ENCODE measurements around the gene PPP2R5E. TPM values are rescaled to one million over a fixed set of nuclear protein-coding genes. Genes with fewer than 3 reads are reported as not detected.

PPP2R5E gene
- total RNA-seq, 1 donor from 2014 or later: 55.3 TPM

DNA sequence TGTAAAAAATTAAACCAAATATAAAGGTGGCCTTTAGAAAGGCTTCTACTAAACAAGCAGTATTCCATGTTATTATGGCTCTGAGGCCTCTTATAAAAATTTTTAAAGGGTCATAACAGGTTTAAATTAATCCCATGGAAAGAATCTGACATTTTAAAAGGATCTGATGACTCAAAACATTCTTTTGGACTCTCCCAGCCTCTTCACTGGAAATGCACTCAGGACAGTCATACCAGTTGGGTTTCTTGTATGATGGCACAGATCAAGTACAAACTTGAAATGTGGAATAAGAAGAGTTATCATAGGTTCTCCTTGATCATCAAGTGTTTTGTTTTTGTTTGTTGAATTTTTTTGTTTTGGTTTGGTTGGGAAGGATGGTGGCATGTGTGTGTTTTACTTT is 50.8 kb downstream of the PPP2R5E start:
- no peak for DNase-seq (ENCODE audit: low spot score, unreplicated experiment)
- H3K4me3 Mint-ChIP-seq (ENCODE audit: low read depth): no peak overlapping the region
- H3K27ac Mint-ChIP-seq: no peak overlapping the region
- H3K9me3 Mint-ChIP-seq (ENCODE audit: low read depth): no peaks in the 10 kb centered on the region
- peaks cover 4% of the 10 kb centered on the region for H3K36me3 Mint-ChIP-seq (ENCODE audit: insufficient read depth)
- H3K4me1 Mint-ChIP-seq (ENCODE audit: low read depth): peaks cover 23% of the 10 kb centered on the region
- TF ChIP-seq, protein P1, sequence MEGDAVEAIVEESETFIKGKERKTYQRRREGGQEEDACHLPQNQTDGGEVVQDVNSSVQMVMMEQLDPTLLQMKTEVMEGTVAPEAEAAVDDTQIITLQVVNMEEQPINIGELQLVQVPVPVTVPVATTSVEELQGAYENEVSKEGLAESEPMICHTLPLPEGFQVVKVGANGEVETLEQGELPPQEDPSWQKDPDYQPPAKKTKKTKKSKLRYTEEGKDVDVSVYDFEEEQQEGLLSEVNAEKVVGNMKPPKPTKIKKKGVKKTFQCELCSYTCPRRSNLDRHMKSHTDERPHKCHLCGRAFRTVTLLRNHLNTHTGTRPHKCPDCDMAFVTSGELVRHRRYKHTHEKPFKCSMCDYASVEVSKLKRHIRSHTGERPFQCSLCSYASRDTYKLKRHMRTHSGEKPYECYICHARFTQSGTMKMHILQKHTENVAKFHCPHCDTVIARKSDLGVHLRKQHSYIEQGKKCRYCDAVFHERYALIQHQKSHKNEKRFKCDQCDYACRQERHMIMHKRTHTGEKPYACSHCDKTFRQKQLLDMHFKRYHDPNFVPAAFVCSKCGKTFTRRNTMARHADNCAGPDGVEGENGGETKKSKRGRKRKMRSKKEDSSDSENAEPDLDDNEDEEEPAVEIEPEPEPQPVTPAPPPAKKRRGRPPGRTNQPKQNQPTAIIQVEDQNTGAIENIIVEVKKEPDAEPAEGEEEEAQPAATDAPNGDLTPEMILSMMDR (IDR thresholded peaks at IDR 0.05; ENCODE audit: unreplicated experiment): no peak
- H3K27me3 Mint-ChIP-seq: no peaks in the 10 kb centered on the region

DNA sequence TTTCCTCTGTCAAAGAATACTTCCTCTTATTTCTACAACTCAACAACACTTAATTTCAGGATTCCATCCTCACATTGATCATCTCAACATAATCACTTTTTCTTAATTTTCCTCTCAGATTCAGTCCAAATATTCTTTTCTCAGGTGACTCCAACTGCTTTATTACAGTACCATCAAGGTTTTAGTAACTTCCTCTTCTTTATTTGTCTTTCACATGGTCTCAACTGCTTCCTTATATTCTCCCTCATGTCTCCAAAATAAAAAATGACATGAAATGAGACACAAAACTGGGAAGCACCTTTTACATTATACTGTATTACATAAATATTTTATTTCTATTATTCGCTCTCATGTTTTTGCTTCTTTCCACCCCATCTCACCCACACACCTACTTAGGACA is 55.5 kb downstream of the PPP2R5E start:
- H3K4me3 Mint-ChIP-seq (ENCODE audit: low read depth): no peak overlapping the region
- no peaks in the 10 kb centered on the region for H3K27me3 Mint-ChIP-seq
- no peak for DNase-seq (ENCODE audit: low spot score, unreplicated experiment)
- H3K27ac Mint-ChIP-seq: no peak overlapping the region
- TF ChIP-seq, protein P1 (IDR thresholded peaks at IDR 0.05; ENCODE audit: unreplicated experiment): no peak
- H3K9me3 Mint-ChIP-seq (ENCODE audit: low read depth): no peaks in the 10 kb centered on the region
- H3K4me1 Mint-ChIP-seq (ENCODE audit: low read depth): peaks cover 11% of the 10 kb centered on the region
- H3K36me3 Mint-ChIP-seq (ENCODE audit: insufficient read depth): peaks cover 3% of the 10 kb centered on the region

- H3K36me3 Mint-ChIP-seq (ENCODE audit: insufficient read depth): peaks cover 3% of the 10 kb centered on the region
- no peak overlapping the region for H3K4me3 Mint-ChIP-seq (ENCODE audit: low read depth)
- peaks cover 9% of the 10 kb centered on the region for H3K4me1 Mint-ChIP-seq (ENCODE audit: low read depth)
- DNase-seq (ENCODE audit: low spot score, unreplicated experiment): no peak
- peak overlapping the region; percentile 76 for H3K27ac Mint-ChIP-seq
- TF ChIP-seq, protein P1 (IDR thresholded peaks at IDR 0.05; ENCODE audit: unreplicated experiment): no peak
- no peaks in the 10 kb centered on the region for H3K9me3 Mint-ChIP-seq (ENCODE audit: low read depth)
- H3K27me3 Mint-ChIP-seq: no peaks in the 10 kb centered on the region
Measured at GRCh38 chr14:63486738-63487137, 56.4 kb downstream of the PPP2R5E start.

- peaks cover 2% of the 10 kb centered on the region for H3K4me1 Mint-ChIP-seq (ENCODE audit: low read depth)
- H3K27me3 Mint-ChIP-seq: no peaks in the 10 kb centered on the region
- TF ChIP-seq, protein P1 (IDR thresholded peaks at IDR 0.05; ENCODE audit: unreplicated experiment): no peak
- peak overlapping the region; percentile 45 for H3K27ac Mint-ChIP-seq
- DNase-seq (ENCODE audit: low spot score, unreplicated experiment): no peak
- H3K9me3 Mint-ChIP-seq (ENCODE audit: low read depth): no peaks in the 10 kb centered on the region
- no peak overlapping the region for H3K4me3 Mint-ChIP-seq (ENCODE audit: low read depth)
- peaks cover 4% of the 10 kb centered on the region for H3K36me3 Mint-ChIP-seq (ENCODE audit: insufficient read depth)
Measured at GRCh38 chr14:63483315-63483714, 59.9 kb downstream of the PPP2R5E start.

- Mint-ChIP-seq H3K27me3 (no peaks in the 10 kb centered on the region), H3K4me1 (ENCODE audit: low read depth) (peaks cover 4% of the 10 kb centered on the region), H3K9me3 (ENCODE audit: low read depth) (no peaks in the 10 kb centered on the region), H3K27ac (peak overlapping the region; percentile 9), H3K36me3 (ENCODE audit: insufficient read depth) (peaks cover 4% of the 10 kb centered on the region), H3K4me3 (ENCODE audit: low read depth) (no peak overlapping the region)
- TF ChIP-seq, protein P1 (IDR thresholded peaks at IDR 0.05; ENCODE audit: unreplicated experiment): no peak
- no peak for DNase-seq (ENCODE audit: low spot score, unreplicated experiment)
Measured at GRCh38 chr14:63480599-63480998, 62.6 kb downstream of the PPP2R5E start.

Data from progenitor cell of endocrine pancreas (in vitro differentiated cells).